Neuronal stem cell (in vitro differentiated cells): ENCODE results near the gene TSPAN9.

Source experiments
- DNase-seq: peaks from one replicate; pipeline ENCODE4 v3.0.0-alpha.2; 2013; ENCODE audit warnings: low spot score
- H2AFZ ChIP-seq: one replicate; pipeline ENCODE4 v1.6.1; 2013; ENCODE audit warnings: mild to moderate bottlenecking, low read length, inconsistent platforms
- H2AK5ac ChIP-seq: 2 replicates; pipeline ENCODE4 v1.6.1; 2013; ENCODE audit warnings: low read depth, mild to moderate bottlenecking, inconsistent platforms, low read length, moderate library complexity, mixed read lengths
- H2BK120ac ChIP-seq: 2 replicates; pipeline ENCODE4 v1.6.1; 2013; ENCODE audit warnings: low read depth, mild to moderate bottlenecking, inconsistent platforms, low read length, moderate library complexity, mixed read lengths
- H2BK12ac ChIP-seq: one replicate; pipeline ENCODE4 v1.6.1; 2013; ENCODE audit warnings: low read length, inconsistent platforms
- H2BK15ac ChIP-seq: 2 replicates; pipeline ENCODE4 v1.6.1; 2013; ENCODE audit warnings: mild to moderate bottlenecking, low read length, inconsistent platforms, mixed read lengths
- H2BK5ac ChIP-seq: one replicate; pipeline ENCODE4 v1.6.1; 2013; ENCODE audit warnings: inconsistent platforms, mild to moderate bottlenecking, low read length, moderate library complexity
- H3K14ac ChIP-seq: one replicate; pipeline ENCODE4 v1.6.1; 2013; ENCODE audit warnings: low read length, inconsistent platforms
- H3K18ac ChIP-seq: 2 replicates; pipeline ENCODE4 v1.6.1; 2013; ENCODE audit warnings: low read length, inconsistent platforms
- H3K23ac ChIP-seq: 2 replicates; pipeline ENCODE4 v1.6.1; 2013; ENCODE audit warnings: low read depth, mild to moderate bottlenecking, mixed read lengths, low read length, inconsistent platforms; ENCODE audit not compliant: poor library complexity
- H3K27ac ChIP-seq: replicated peaks from 3 replicates; pipeline ENCODE4 v1.5.1; 2013; ENCODE audit warnings: low read length, inconsistent platforms
- H3K27me3 ChIP-seq, 3 experiments: 2 replicates each; pipeline ENCODE4 v1.6.1; 2013; ENCODE audit warnings: low read length in 3 of 3, mild to moderate bottlenecking in 2 of 3, inconsistent platforms in 1 of 3, low read depth in 1 of 3, mixed read lengths in 1 of 3, moderate library complexity in 1 of 3; ENCODE audit not compliant: control insufficient read depth in 3 of 3, insufficient read depth in 3 of 3
- H3K36me3 ChIP-seq, 2 donors: replicated peaks in 1 of 2; 2 replicates each; pipeline ENCODE4 v1.6.1; 2013; ENCODE audit warnings: low read length in 2 of 2; ENCODE audit not compliant: control insufficient read depth in 2 of 2, insufficient read depth in 2 of 2
- H3K4ac ChIP-seq: 2 replicates; pipeline ENCODE4 v1.6.1; 2013; ENCODE audit warnings: inconsistent platforms, mild to moderate bottlenecking, low read length, moderate library complexity
- H3K4me1 ChIP-seq, 2 donors: 1 replicate in 1 of 2; 2 replicates in 1 of 2; pipeline ENCODE4 v1.6.1; 2013; ENCODE audit warnings: low read length in 2 of 2, low read depth in 1 of 2; ENCODE audit not compliant: control insufficient read depth in 2 of 2, insufficient read depth in 1 of 2
- H3K4me2 ChIP-seq: one replicate; pipeline ENCODE4 v1.6.1; 2013; ENCODE audit warnings: mild to moderate bottlenecking, low read length, inconsistent platforms; ENCODE audit not compliant: insufficient read depth, poor library complexity, severe bottlenecking
- H3K4me3 ChIP-seq, 2 donors: 2 replicates each; pipeline ENCODE4 v1.5.1; 2013; ENCODE audit warnings: low read length in 2 of 2, mild to moderate bottlenecking in 2 of 2, inconsistent platforms in 1 of 2, moderate library complexity in 1 of 2
- H3K79me1 ChIP-seq: one replicate; pipeline ENCODE4 v1.6.1; 2013; ENCODE audit warnings: low read depth, mild to moderate bottlenecking, inconsistent platforms, low read length, moderate library complexity
- H3K9ac ChIP-seq: one replicate; pipeline ENCODE4 v1.6.1; 2013; ENCODE audit warnings: mild to moderate bottlenecking, low read depth, low read length, inconsistent platforms; ENCODE audit not compliant: poor library complexity
- H3K9me3 ChIP-seq, 2 donors: replicated peaks in 1 of 2; 2 replicates each; pipeline versions ENCODE3 to v1.6.1; 2013; ENCODE audit warnings: low read length in 2 of 2, mild to moderate bottlenecking in 2 of 2, inconsistent platforms in 1 of 2, low read depth in 1 of 2, mixed read lengths in 1 of 2, moderate library complexity in 1 of 2; ENCODE audit not compliant: control insufficient read depth in 2 of 2, insufficient read depth in 1 of 2
- H4K8ac ChIP-seq: one replicate; pipeline ENCODE4 v1.6.1; 2013; ENCODE audit warnings: low read depth, mild to moderate bottlenecking, inconsistent platforms, low read length, moderate library complexity
- H4K91ac ChIP-seq: one replicate; pipeline ENCODE4 v1.6.1; 2013; ENCODE audit warnings: low read length, low read depth, mild to moderate bottlenecking, inconsistent platforms; ENCODE audit not compliant: poor library complexity
- WGBS, 2 donors: extraction: QIAGEN DNeasy Blood & Tissue Kit; methylation state at CpG; one replicate each; pipeline ENCODE4 v1.1.7; 2013; ENCODE audit warnings: missing lambda C conversion rate in 2 of 2, mixed read lengths in 1 of 2; ENCODE audit not compliant: insufficient read length in 2 of 2, insufficient replicate concordance in 1 of 2; ENCODE audit errors: extremely low coverage in 2 of 2; 5-methylcytosine and 5-hydroxymethylcytosine counted together

The TSPAN9 gene

GRCh38 chr12:3127832-3128231, 50.7 kb downstream of the TSPAN9 start:
- peaks cover 4 to 7% of the 10 kb centered on the region in 2 donors for H3K9me3 ChIP-seq
- no CpG with 5 or more reads among the region's 10 CpGs for WGBS, 2 donors

GRCh38 chr12:3128498-3129293, 51.5 kb downstream of the TSPAN9 start:
- no peak overlapping the region for H4K8ac ChIP-seq
- H3K4me2 ChIP-seq, result no peak overlapping the region
- H2AFZ ChIP-seq, result no peak overlapping the region
- H2BK12ac ChIP-seq, result no peak overlapping the region
- H3K4ac ChIP-seq, result no peak overlapping the region
- H3K23ac ChIP-seq, result no peak overlapping the region
- no peak overlapping the region for H4K91ac ChIP-seq
- no peaks in the 10 kb centered on the region for H3K79me1 ChIP-seq
- WGBS, 2 donors, result no CpG with 5 or more reads among the region's 6 CpGs
- no peaks in the 10 kb centered on the region for H3K36me3 ChIP-seq
- no peak overlapping the region for H3K9ac ChIP-seq
- H3K14ac ChIP-seq, result no peak overlapping the region
- DNase-seq, result no peak
- peaks cover 0 to 4% of the 10 kb centered on the region in 2 donors for H3K4me1 ChIP-seq
- H3K9me3 ChIP-seq, result peaks cover 2 to 5% of the 10 kb centered on the region in 2 donors
- H2AK5ac ChIP-seq, result no peak overlapping the region
- H3K27me3 ChIP-seq, result no peaks in the 10 kb centered on the region
- H3K4me3 ChIP-seq, result no peak overlapping the region
- no peak overlapping the region for H2BK120ac ChIP-seq
- H3K27ac ChIP-seq, result no peak overlapping the region
- no peak overlapping the region for H3K18ac ChIP-seq
- H2BK15ac ChIP-seq, result no peak overlapping the region
- no peak overlapping the region for H2BK5ac ChIP-seq

More at GRCh38 chr12:3127832-3128231, 50.7 kb downstream of the TSPAN9 start:
- no peak for DNase-seq
- H3K79me1 ChIP-seq, result no peaks in the 10 kb centered on the region
- H4K8ac ChIP-seq, result no peak overlapping the region
- no peak overlapping the region for H3K9ac ChIP-seq
- no peak overlapping the region for H3K23ac ChIP-seq
- no peaks in the 10 kb centered on the region for H3K36me3 ChIP-seq
- no peak overlapping the region for H2AK5ac ChIP-seq
- H3K27me3 ChIP-seq, result no peaks in the 10 kb centered on the region
- H3K4me3 ChIP-seq, result no peak overlapping the region
- no peak overlapping the region for H3K27ac ChIP-seq
- peaks cover 0 to 1% of the 10 kb centered on the region in 2 donors for H3K4me1 ChIP-seq
- H3K14ac ChIP-seq, result no peak overlapping the region
- H2BK5ac ChIP-seq, result no peak overlapping the region
- H3K18ac ChIP-seq, result no peak overlapping the region
- no peak overlapping the region for H2BK12ac ChIP-seq
- no peak overlapping the region for H3K4me2 ChIP-seq
- no peak overlapping the region for H4K91ac ChIP-seq
- H2AFZ ChIP-seq, result no peak overlapping the region
- H2BK120ac ChIP-seq, result no peak overlapping the region
- no peak overlapping the region for H3K4ac ChIP-seq
- no peak overlapping the region for H2BK15ac ChIP-seq

GRCh38 chr12:3129301-3130056, 52.3 kb downstream of the TSPAN9 start:
- H4K91ac ChIP-seq, result no peak overlapping the region
- no peaks in the 10 kb centered on the region for H3K9me3 ChIP-seq
- no peak overlapping the region for H4K8ac ChIP-seq
- no CpG with 5 or more reads among the region's 12 CpGs for WGBS, 2 donors
- no peak overlapping the region for H2AK5ac ChIP-seq
- no peak overlapping the region for H3K18ac ChIP-seq
- no peaks in the 10 kb centered on the region for H3K79me1 ChIP-seq
- H3K36me3 ChIP-seq, result no peaks in the 10 kb centered on the region
- H3K23ac ChIP-seq, result no peak overlapping the region
- no peak overlapping the region for H3K9ac ChIP-seq
- no peak overlapping the region for H2BK15ac ChIP-seq
- H2BK5ac ChIP-seq, result no peak overlapping the region
- H3K4me3 ChIP-seq, result no peak overlapping the region
- H2BK120ac ChIP-seq, result no peak overlapping the region
- H3K4me2 ChIP-seq, result no peak overlapping the region
- no peak overlapping the region for H2BK12ac ChIP-seq
- no peak for DNase-seq
- no peaks in the 10 kb centered on the region for H3K27me3 ChIP-seq
- no peak overlapping the region for H3K4ac ChIP-seq
- H2AFZ ChIP-seq, result no peak overlapping the region
- no peak overlapping the region for H3K14ac ChIP-seq
- H3K27ac ChIP-seq, result no peak overlapping the region
- H3K4me1 ChIP-seq, result peaks cover 0 to 4% of the 10 kb centered on the region in 2 donors
